K562 (cell line): ENCODE results near the gene HMCN1. TPM values are rescaled to one million over a fixed set of nuclear protein-coding genes. Genes with fewer than 3 reads are reported as not detected.
A peak's percentile ranks its signal among the peaks of the same experiment; 100 is the strongest.

Source experiments
- ATAC-seq: fragments of 200-7000 bp; cut with Tn5 transposase; 3 replicates; pipeline ENCODE4 v1.9.1; 2020; ENCODE audit warnings: moderate library complexity
- BruUV-seq: library from RNA; stranded (reverse); fragments of 400-500 nt; replicated peaks from 2 replicates; lab custom pipeline; 2021; lab: Mats Ljungman, UMichigan
- CTCF ChIA-PET: fragments of 300-600 bp; formaldehyde crosslinking; extraction: SDS; loops from one replicate; lab custom pipeline; 2021; ENCODE audit warnings: low intra/inter-chr PET ratio; lab: Yijun Ruan, JAX
- POLR2A ChIA-PET: fragments of 300-600, 350-650 bp; sonication (Branson Sonifier 250); formaldehyde crosslinking; extraction: SDS; loops from one replicate; lab custom pipeline; 2021; ENCODE audit warnings: antibody characterized with exemption, inconsistent platforms; lab: Yijun Ruan, JAX
- DNase-seq, 4 experiments: peaks; one replicate each; pipeline versions ENCODE4 v3.0.0 to v3.0.0-alpha.2; 2011 to 2018; ENCODE audit warnings: low spot score in 3 of 4, mixed read lengths in 3 of 4; ENCODE audit errors: extremely low read depth in 1 of 4
- FAIRE-seq: peaks from 2 replicates; lab custom pipeline; 2011; peaks lifted over from hg19 to GRCh38; lab: Jason Lieb, UNC
- H2AFZ ChIP-seq: 2 replicates; pipeline ENCODE4 v1.6.0; 2011; ENCODE audit warnings: low read depth, low read length, control low read depth, inconsistent platforms
- H3K27ac ChIP-seq: fragments of 200-600 bp; 3 replicates; pipeline ENCODE4 v1.8.0; 2011; ENCODE audit warnings: low read depth, mild to moderate bottlenecking, control low read depth, inconsistent platforms, low read length, moderate library complexity, mixed read lengths; ENCODE audit errors: extremely low read depth
- H3K27me3 ChIP-seq, 2 experiments: fragments of 300-600 bp in 1 of 2; 2 replicates in 1 of 2; 3 replicates in 1 of 2; pipeline versions ENCODE4 v1.6.0 to v1.8.0; 2011; ENCODE audit warnings: inconsistent platforms in 2 of 2, low read length in 2 of 2, mild to moderate bottlenecking in 1 of 2, mixed read lengths in 1 of 2, moderate library complexity in 1 of 2; ENCODE audit not compliant: control insufficient read depth in 2 of 2, insufficient read depth in 2 of 2
- H3K36me3 ChIP-seq: fragments of 300-600 bp; 3 replicates; pipeline ENCODE4 v1.8.0; 2011; ENCODE audit warnings: mild to moderate bottlenecking, low read length, inconsistent platforms; ENCODE audit not compliant: control insufficient read depth, insufficient read depth
- H3K4me1 ChIP-seq, 2 experiments: fragments of 200-600 bp in 1 of 2; replicated peaks in 1 of 2; 2 replicates in 1 of 2; 3 replicates in 1 of 2; pipeline versions ENCODE4 v1.5.1 to v1.8.0; 2011; ENCODE audit warnings: inconsistent platforms in 2 of 2, low read length in 2 of 2, mild to moderate bottlenecking in 1 of 2, mixed read lengths in 1 of 2, moderate library complexity in 1 of 2; ENCODE audit not compliant: control insufficient read depth in 2 of 2, insufficient read depth in 2 of 2
- H3K4me2 ChIP-seq: 2 replicates; pipeline ENCODE4 v1.6.1; 2011; ENCODE audit warnings: low read length, control low read depth, inconsistent platforms, mixed read lengths; ENCODE audit not compliant: insufficient read depth
- H3K4me3 ChIP-seq: fragments of 200-600 bp; sonication (generic), shearing (Covaris generic); 2 replicates; pipeline ENCODE4 v1.5.1; 2016; ENCODE audit warnings: control low read depth, inconsistent platforms
- H3K79me2 ChIP-seq: fragments of 200-600 bp; 3 replicates; pipeline ENCODE4 v1.8.0; 2011; ENCODE audit warnings: low read length, inconsistent platforms; ENCODE audit not compliant: control insufficient read depth, insufficient read depth
- H3K9ac ChIP-seq, 2 experiments: 2 replicates each; pipeline versions ENCODE4 v1.6.0 to v1.6.1; 2011; ENCODE audit warnings: low read depth in 2 of 2, low read length in 2 of 2, control low read depth in 1 of 2, inconsistent platforms in 1 of 2, mild to moderate bottlenecking in 1 of 2, mixed read lengths in 1 of 2; ENCODE audit not compliant: insufficient read depth in 1 of 2
- H3K9me1 ChIP-seq: one replicate; pipeline ENCODE4 v1.6.0; 2011; ENCODE audit warnings: inconsistent platforms, mild to moderate bottlenecking, low read length, moderate library complexity; ENCODE audit not compliant: control insufficient read depth, insufficient read depth
- H3K9me3 ChIP-seq: replicated peaks from 2 replicates; pipeline ENCODE4 v1.5.1; 2011; ENCODE audit warnings: low read depth, low read length, inconsistent platforms; ENCODE audit not compliant: control insufficient read depth, insufficient read depth
- H4K20me1 ChIP-seq: replicated peaks from 2 replicates; pipeline ENCODE4 v1.6.1; 2011; ENCODE audit warnings: low read length, inconsistent platforms, mixed read lengths; ENCODE audit not compliant: control insufficient read depth, insufficient read depth
- ARID1B ChIP-seq: fragments of 450-650 bp; IDR thresholded peaks from 2 replicates; pipeline ENCODE4 v1.6.1; 2016; ENCODE audit warnings: antibody characterized with exemption, mild to moderate bottlenecking, inconsistent platforms
- CEBPG ChIP-seq, 3 experiments: fragments of 200-800 bp in 1 of 3; sonication (Bioruptor generic) in 1 of 3; sonication (generic) in 1 of 3; formaldehyde crosslinking in 1 of 3; IDR thresholded peaks in 2 of 3; conservative IDR thresholded peaks in 1 of 3; 2 replicates each; pipeline versions ENCODE4 v1.6.1 to v1.8.0; 2016 to 2022; ENCODE audit warnings: missing compliant biosample characterization in 2 of 3, missing genetic modification characterization in 2 of 3, mild to moderate bottlenecking in 1 of 3, missing genetic modification reagents in 1 of 3
- CXXC5 ChIP-seq: fragments of 250-450 bp; sonication (Bioruptor Pico); IDR thresholded peaks from 2 replicates; pipeline ENCODE4 v1.8.0; 2022; ENCODE audit warnings: inconsistent platforms, mild to moderate bottlenecking, moderate library complexity
- ETS2 ChIP-seq: IDR thresholded peaks from 2 replicates; pipeline ENCODE4 v1.6.1; 2016; ENCODE audit warnings: borderline replicate concordance, missing genetic modification characterization, mild to moderate bottlenecking, moderate library complexity, missing compliant biosample characterization; ENCODE audit not compliant: poor library complexity, severe bottlenecking
- NCOR1 ChIP-seq: fragments of 450-650 bp; IDR thresholded peaks from 2 replicates; pipeline ENCODE4 v1.6.1; 2016; ENCODE audit warnings: mild to moderate bottlenecking, moderate library complexity
- PCBP2 ChIP-seq: fragments of 200-400 bp; formaldehyde crosslinking; IDR thresholded peaks from 2 replicates; pipeline ENCODE4 v1.6.1; 2018; ENCODE audit warnings: low read length, low read depth, mild to moderate bottlenecking, moderate library complexity; ENCODE audit not compliant: poor library complexity, severe bottlenecking
- TRIM24 ChIP-seq, 2 experiments: fragments of 450-650 bp; IDR thresholded peaks; 2 replicates each; pipeline ENCODE4 v1.6.1; 2016
- WGBS: fragments of 100-300 bp; shearing (Covaris generic); methylation state at CpG from one replicate; pipeline ENCODE4 v1.1.6; 2016; ENCODE audit warnings: low coverage, mixed read lengths; ENCODE audit not compliant: insufficient coverage; ENCODE audit errors: missing lambda C conversion rate; 5-methylcytosine and 5-hydroxymethylcytosine counted together
- in situ Hi-C: fragments of 300-500 bp; cut with MboI; formaldehyde crosslinking; loops from 4 replicates; pipeline ENCODE4 v1.15.0; 2018; ENCODE audit warnings: inconsistent platforms, mixed read lengths
- intact Hi-C: fragments of 100-400 bp; cut with micrococcal nuclease; formaldehyde crosslinking; loops from 2 replicates; pipeline ENCODE4 v1.14.2; 2022
- polyA plus RNA-seq, 8 experiments: library from polyadenylated mRNA; depleted of rRNA in 4 of 8; stranded (reverse) in 5 of 8; unstranded in 3 of 8; fragments of >200 nt; fragmentation: Nextera tagmentation in 2 of 8; fragmentation: Illumina TruSeq in 1 of 8; extraction: Ambion mirVana in 2 of 8; extraction: Trizol in 1 of 8; gene quantifications; 2 replicates each; pipeline versions ENCODE4 v1.2.1 to v1.2.3, GENCODE V29; 2011 to 2014; ENCODE audit warnings: inconsistent platforms in 1 of 8, missing spikeins in 1 of 8
- total RNA-seq, 7 experiments: library from RNA; depleted of rRNA in 6 of 7; stranded (reverse); fragments of >200 nt in 6 of 7; fragmentation: Illumina TruSeq in 2 of 7; extraction: Trizol in 2 of 7; gene quantifications; 2 replicates each; pipeline versions ENCODE4 v1.2.1 to v1.2.3, GENCODE V29; 2011 to 2021; ENCODE audit warnings: low replicate concordance in 1 of 7
- TF ChIP-seq, protein P1 (sequence below): sonication (generic); formaldehyde crosslinking; IDR thresholded peaks from 2 replicates; pipeline ENCODE4 v1.8.0; 2022; ENCODE audit warnings: missing genetic modification reagents, mild to moderate bottlenecking, moderate library complexity, borderline replicate concordance
- TF ChIP-seq, protein P2 (sequence below): sonication (generic); formaldehyde crosslinking; IDR thresholded peaks from 2 replicates; pipeline ENCODE4 v1.8.1; 2023; ENCODE audit warnings: mild to moderate bottlenecking, missing genetic modification reagents

HMCN1 gene
- total and polyA plus RNA-seq, 9 of the 15 experiments (the other 6 are each of a cell fraction or from before 2014, with no cell fraction given), result 0.07 to 0.36 (median 0.21) TPM

DNA sequence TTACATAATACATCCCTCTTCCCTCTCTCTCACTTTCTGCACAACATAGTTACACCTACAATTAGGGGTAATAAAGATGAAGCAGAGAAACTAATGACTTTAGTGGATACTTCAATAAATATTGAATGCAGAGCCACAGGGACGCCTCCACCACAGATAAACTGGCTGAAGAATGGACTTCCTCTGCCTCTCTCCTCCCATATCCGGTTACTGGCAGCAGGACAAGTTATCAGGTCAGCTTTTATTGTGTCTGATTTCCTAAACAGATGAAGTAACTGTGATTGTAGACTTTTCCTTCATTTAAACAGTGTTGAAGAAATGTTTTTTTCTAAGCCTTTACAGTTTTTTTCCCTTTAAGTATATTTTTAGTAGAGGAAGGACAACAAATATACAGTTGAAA is 359.2 kb downstream of the HMCN1 start (continued):
- TF ChIP-seq, protein P1, sequence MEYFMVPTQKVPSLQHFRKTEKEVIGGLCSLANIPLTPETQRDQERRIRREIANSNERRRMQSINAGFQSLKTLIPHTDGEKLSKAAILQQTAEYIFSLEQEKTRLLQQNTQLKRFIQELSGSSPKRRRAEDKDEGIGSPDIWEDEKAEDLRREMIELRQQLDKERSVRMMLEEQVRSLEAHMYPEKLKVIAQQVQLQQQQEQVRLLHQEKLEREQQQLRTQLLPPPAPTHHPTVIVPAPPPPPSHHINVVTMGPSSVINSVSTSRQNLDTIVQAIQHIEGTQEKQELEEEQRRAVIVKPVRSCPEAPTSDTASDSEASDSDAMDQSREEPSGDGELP (CRISPR knock-in tag), result no peak
- TF ChIP-seq TRIM24 (IDR thresholded peaks at IDR 0.05) (no peak), ETS2 (tag) (no peak), CXXC5 (CRISPR knock-in tag) (peak; percentile 26; the same call in 1 of the 2 replicates), NCOR1 (no peak), PCBP2 (no peak)
- TF ChIP-seq, protein P2, sequence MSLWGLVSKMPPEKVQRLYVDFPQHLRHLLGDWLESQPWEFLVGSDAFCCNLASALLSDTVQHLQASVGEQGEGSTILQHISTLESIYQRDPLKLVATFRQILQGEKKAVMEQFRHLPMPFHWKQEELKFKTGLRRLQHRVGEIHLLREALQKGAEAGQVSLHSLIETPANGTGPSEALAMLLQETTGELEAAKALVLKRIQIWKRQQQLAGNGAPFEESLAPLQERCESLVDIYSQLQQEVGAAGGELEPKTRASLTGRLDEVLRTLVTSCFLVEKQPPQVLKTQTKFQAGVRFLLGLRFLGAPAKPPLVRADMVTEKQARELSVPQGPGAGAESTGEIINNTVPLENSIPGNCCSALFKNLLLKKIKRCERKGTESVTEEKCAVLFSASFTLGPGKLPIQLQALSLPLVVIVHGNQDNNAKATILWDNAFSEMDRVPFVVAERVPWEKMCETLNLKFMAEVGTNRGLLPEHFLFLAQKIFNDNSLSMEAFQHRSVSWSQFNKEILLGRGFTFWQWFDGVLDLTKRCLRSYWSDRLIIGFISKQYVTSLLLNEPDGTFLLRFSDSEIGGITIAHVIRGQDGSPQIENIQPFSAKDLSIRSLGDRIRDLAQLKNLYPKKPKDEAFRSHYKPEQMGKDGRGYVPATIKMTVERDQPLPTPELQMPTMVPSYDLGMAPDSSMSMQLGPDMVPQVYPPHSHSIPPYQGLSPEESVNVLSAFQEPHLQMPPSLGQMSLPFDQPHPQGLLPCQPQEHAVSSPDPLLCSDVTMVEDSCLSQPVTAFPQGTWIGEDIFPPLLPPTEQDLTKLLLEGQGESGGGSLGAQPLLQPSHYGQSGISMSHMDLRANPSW (CRISPR knock-in tag), result no peak

DNA sequence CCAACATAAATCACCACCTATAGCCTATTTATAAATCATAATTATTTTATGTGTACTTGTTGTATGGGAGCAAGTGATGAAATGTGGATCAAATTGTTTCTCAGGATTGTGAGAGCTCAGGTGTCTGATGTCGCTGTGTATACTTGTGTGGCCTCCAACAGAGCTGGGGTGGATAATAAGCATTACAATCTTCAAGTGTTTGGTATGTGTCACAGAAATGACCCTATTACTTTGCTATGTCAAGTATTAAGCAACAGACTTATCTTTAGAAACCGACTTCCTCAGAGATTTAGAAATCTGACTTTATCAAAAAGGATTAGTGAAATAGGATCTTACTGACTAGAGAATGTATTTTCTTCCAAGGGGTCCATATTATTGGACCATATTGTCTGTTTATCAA is 360.0 kb downstream of the HMCN1 start:
- H3K36me3 ChIP-seq, result no peaks in the 10 kb centered on the region
- CTCF ChIA-PET, result no interaction called here
- DNase-seq, result no peak
- H3K9ac ChIP-seq, result no peak overlapping the region
- no peaks in the 10 kb centered on the region for H3K9me1 ChIP-seq
- no peak for FAIRE-seq
- H3K27me3 ChIP-seq, result no peaks in the 10 kb centered on the region
- WGBS, result 36% methylated on average over 2 of the region's 2 CpGs
- H3K9me3 ChIP-seq, result no peaks in the 10 kb centered on the region
- H4K20me1 ChIP-seq, result no peaks in the 10 kb centered on the region
- no peaks in the 10 kb centered on the region for H3K4me1 ChIP-seq
- intact Hi-C loops (no loop called here), in situ Hi-C loops (no loop called here)
- no peak overlapping the region for H3K4me2 ChIP-seq
- POLR2A ChIA-PET, result interaction anchor here (0.7 kb wide), 1 partner anchor 19 kb away, joined by 3 read pairs; no protein-coding TSS in a partner anchor
- H3K27ac ChIP-seq, result no peak overlapping the region
- no peak for ATAC-seq
- H3K4me3 ChIP-seq, result no peak overlapping the region
- H3K79me2 ChIP-seq, result no peaks in the 10 kb centered on the region
- TF ChIP-seq ARID1B (no peak), CEBPG (CRISPR knock-in tag; IDR thresholded peaks at IDR 0.05) (no peak), CEBPG (tag; conservative IDR thresholded peaks at IDR 0.05 in 1 of 2, IDR thresholded peaks at IDR 0.05 in 1 of 2) (0 out of 4 replicates have a peak, but pooled peaks of 1 of the 2 experiments have one; percentile 36)
- no TSS peak for BruUV-seq
- H2AFZ ChIP-seq, result no peak overlapping the region
